ENCODE measurements around the gene CRIM1.

CRIM1 gene

GRCh38 chr2:36425608-36426355 lies 70.2 kb downstream of the CRIM1 start:
- DNase-seq (ENCODE audit: low read depth), result no peak

DNA sequence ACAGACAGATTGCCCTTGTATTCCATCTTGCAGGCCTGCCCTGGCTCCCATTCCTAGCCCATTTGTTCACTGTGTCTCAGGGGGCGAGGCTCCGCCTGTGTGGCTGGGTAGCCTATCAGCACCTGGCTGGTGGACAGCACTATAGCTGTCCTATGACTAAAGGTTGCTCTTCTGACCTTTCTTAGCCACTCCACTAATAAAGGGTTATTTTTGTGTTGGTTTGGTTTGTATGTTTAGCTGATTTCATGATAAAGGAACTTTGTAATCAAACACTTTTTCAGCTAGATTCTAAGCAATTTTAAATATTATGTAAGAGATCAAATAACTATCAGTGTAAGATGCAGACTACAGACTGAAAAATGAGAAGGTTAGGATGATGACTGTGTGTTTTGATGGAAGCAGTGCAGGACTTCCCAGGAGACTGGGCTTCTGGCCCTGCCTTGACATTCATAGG lies 72.2 kb downstream of the CRIM1 start:
- DNase-seq (ENCODE audit: low read depth), result no peak

GRCh38 chr2:36430549-36430948 lies 75.0 kb downstream of the CRIM1 start:
- no peak for DNase-seq (ENCODE audit: low read depth)

DNA sequence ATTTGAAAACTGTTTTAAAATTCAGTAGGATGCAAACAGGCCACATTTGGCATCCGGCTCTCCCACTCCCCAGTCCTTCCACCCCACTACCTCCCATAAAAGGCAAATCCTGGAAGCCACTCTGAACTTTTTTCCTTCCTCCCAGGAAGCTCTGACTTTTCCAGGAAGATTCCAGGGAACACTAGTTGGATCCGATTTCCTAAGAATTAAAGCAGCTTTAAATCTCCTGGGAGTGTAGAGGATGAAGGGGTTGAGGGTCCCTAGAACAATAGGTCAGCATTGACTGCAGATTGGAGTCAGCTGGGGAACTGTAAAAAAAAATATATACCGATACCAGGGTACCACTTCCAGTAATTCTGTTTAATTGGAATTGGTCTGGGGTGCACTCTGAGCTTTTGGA lies 76.9 kb downstream of the CRIM1 start:
- no peak for DNase-seq (ENCODE audit: low read depth)

DNA sequence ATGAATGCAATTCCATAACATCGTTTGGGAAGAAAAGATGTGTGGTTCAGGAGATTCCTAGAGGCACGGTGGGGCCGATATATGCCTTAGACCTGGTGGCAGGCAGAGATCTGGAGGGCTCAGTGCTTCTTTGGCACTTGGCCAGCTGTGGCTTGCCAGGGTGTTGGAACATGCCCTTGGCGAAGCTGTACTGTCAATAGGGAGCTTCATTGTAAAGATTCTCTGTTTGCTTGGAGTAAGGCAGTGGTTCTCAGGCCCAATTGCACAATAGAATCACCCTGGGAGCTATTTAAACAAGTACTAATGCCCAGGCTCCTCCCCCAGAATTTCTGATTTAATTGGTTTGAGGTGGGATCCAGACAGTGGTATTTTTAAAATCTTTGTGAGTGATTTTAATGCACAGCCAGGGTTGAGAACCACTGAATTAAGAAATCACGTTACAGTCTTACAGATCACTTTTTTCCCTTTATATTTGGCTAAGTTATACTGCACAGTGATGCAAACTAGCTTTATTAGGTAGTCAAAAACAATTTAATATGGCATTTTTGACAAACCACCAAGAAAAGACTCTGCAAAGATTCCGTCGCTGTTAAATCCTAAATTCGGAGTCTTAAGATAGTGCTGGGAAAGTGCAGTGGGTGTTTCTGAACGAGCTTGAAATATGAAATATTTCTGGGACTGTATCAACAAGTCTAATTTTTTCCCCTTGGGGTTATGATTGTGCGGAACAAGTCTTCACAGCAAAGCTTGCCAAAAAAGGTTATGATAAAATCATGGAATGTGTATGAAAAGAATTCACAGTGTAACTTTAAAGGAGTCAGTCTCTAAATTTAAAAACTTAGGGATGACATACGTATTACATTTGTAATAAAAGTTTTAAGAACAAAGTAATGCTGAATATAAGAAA lies 78.0 kb downstream of the CRIM1 start:
- no peak for DNase-seq (ENCODE audit: low read depth)

DNA sequence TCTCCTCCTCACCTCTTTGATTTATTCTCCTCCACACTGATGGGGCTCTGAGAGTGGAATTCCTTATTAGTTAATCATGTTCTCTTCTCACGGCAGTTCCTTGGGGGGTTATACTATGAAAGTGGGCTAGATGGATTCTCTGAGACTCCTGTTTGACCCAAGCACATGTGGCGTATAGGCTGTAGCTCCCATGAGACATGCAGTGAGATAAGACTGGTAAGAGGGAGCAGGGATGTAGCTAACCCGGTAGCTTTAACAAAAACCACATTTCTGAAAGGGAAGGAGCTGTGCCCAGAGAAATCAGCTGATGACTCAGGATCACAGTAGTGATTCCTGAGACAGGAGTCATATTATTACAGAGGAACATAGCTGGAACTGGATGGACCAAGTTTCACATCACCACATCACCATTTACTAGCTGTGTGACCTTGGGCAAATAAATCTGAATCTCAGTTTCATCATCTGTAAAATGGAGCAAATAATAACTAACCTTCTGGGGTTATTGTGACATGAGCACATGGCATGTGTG lies 82.9 kb downstream of the CRIM1 start:
- no peak for DNase-seq (ENCODE audit: low read depth)

- no peak for DNase-seq (ENCODE audit: low read depth)
Measured at GRCh38 chr2:36439084-36439483, 83.5 kb downstream of the CRIM1 start.

DNA sequence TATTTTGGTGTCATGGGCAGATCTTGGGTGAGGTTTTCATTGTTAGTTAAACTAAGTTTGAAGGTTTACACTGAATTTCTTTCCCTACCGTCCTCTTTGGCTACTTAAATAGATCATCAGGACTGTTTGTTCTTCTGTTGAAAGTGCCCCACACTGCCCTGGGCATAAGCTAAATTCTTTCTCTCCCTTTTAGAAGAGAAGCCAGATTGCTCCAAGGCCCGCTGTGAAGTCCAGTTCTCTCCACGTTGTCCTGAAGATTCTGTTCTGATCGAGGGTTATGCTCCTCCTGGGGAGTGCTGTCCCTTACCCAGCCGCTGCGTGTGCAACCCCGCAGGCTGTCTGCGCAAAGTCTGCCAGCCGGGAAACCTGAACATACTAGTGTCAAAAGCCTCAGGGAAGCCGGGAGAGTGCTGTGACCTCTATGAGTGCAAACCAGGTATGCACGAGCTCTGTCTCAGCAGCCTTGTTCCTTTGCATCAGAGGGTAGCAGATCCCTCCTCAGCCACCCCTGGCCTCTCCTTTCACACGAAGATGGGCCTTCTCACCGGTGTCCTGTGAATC lies 85.6 kb downstream of the CRIM1 start:
- no peak for DNase-seq (ENCODE audit: low read depth)

GRCh38 chr2:36441816-36442215 lies 86.2 kb downstream of the CRIM1 start:
- no peak for DNase-seq (ENCODE audit: low read depth)

DNA sequence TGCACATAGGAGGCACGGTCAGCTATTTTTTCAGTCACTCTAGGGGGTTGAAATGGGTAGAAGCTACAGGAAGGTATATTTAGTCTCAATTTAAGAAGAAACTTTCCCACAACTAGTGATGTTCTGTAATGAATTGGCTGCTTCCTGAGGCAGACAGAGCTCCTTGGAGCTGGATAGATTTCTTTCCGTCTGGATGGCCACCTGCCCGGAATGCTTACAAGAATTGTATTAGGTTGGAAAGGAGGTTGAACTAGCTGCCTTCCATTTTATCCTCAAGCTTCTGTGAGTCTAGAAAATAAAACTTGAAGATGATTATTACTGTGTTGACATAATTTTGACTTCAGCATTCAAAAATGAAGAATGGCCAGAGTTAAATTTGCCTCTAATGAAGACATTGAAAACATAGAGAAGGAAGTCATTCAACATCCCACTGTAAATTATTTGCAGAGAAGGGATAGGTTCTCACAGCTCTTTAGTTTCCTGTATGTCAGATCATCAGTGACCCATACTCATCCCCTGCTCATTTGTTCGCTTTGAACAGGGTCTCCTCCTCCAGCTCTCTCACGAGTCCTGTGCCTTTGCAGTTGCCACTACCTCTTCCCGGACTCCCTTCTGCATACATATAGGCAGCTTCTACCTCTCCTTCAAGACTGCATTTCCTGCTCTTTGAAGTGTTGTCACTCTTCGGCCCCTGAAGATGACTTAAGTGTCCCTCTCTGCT lies 88.8 kb downstream of the CRIM1 start:
- DNase-seq (ENCODE audit: low read depth), result no peak

GRCh38 chr2:36445185-36445866 lies 89.7 kb downstream of the CRIM1 start:
- no peak for DNase-seq (ENCODE audit: low read depth)

DNA sequence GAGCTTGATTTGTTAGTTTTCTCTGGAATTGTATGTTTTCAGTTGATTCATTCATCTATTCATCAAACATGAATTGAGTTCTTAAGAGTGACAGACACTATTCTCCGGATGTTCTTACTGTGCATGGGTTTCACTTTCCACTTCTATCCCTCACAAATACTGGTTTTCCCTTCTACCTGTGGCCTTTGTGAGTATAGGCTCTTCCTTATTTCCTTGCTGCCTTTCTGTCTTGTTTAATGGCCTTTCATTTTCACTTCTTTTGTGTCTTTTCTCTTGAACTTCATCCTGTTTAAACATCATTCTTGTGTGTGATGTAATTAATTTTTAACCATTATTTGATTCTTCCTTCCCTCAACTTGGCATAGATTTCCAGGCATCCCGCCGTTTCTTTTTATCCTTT lies 90.7 kb downstream of the CRIM1 start:
- no peak for DNase-seq (ENCODE audit: low read depth)

- no peak for DNase-seq (ENCODE audit: low read depth)
Measured at GRCh38 chr2:36449213-36449612, 93.6 kb downstream of the CRIM1 start.

DNA sequence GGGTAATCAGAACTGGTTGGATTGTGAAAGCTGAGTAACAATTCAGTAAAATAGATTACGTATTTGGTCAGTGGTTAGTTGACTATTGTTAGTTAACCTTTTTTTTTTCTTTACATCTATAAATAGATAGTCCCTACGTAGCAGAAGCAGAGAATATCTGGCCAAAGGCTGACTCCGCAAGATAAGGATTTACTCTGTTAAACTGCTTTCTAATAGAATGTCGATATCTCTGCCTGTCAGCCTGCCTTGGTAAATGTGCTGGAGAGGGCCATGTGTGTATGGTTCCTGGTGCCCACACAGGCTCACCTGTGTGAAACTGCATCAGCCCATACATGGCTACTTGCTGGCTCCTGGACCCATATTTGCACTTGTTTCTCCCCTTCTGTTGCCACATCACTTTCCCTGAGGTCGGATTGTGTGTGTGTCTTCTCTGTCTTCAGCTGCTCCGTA lies 94.4 kb downstream of the CRIM1 start:
- no peak for DNase-seq (ENCODE audit: low read depth)

DNA sequence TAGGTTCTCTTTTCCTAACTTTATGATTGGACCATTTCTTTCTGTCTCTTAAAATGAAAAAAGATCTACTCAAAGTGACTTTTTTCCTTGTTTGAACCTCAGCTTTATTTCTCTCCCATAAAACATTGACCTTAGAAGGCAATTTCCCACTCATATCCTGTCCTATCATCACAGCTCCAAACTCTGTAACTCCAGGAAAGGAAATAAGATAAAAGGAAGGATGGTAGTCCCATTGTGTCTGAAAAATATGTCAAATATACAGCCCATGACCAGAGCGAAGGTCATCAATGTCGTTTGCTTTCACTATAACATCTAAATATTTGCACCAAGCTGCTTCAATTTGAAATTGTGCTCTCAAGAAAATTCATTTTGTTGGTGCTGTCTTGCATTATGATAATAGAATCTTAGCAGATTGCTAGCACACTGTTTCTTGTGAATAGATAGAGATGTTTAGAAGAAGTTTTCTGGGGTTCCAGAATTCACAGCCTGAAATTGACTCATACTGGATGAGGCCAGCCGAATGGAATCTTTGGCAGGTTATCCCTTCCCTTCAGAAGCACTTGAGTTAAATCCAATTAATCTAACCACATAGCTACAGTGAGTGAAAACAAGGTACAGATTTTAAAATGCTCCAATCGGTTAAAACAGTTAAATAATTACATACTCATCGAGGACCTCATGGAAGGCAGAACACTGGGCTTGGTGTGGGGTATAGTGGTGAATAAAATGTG lies 95.1 kb downstream of the CRIM1 start:
- no peak for DNase-seq (ENCODE audit: low read depth)

DNA sequence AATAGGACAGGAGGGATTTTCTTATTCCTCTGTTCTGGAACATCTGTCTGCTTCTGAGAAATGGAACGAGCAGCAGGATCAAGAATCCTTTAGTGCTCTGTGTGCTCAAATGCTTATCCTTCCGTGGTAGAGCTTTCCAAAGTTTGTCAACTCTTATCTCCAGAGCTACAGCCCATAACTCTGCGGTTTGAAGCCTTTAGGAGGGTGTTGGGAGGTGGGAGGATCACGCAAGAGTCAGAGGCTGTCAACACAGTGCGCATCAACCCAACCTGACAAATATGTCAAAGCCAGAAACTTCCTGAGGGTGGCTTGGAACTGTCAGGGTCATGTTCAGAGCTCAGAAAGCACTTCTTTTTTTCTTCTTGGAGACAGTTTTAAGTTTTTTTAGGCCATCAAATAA lies 95.9 kb downstream of the CRIM1 start:
- no peak for DNase-seq (ENCODE audit: low read depth)

GRCh38 chr2:36452260-36452659 lies 96.7 kb downstream of the CRIM1 start:
- DNase-seq (ENCODE audit: low read depth), result no peak

DNA sequence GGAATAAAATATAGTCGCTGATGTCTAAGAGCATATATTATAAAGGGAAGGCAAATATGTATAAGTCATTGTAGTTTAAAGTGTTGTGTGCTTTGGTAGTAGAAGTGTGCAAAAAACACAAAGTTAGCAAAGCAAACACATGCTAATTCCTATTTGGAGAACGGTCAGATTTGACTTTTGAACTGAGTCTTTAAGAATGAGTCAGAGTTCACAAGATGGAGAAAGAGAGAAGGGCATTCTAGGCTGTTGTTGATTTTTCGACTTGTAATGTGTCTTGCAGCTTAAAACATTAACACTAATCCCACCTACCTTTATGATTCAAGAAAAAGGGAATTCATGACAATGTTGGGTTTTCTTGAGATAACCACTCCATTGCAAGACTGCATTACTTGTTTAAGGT lies 98.1 kb downstream of the CRIM1 start:
- no peak for DNase-seq (ENCODE audit: low read depth)

DNA sequence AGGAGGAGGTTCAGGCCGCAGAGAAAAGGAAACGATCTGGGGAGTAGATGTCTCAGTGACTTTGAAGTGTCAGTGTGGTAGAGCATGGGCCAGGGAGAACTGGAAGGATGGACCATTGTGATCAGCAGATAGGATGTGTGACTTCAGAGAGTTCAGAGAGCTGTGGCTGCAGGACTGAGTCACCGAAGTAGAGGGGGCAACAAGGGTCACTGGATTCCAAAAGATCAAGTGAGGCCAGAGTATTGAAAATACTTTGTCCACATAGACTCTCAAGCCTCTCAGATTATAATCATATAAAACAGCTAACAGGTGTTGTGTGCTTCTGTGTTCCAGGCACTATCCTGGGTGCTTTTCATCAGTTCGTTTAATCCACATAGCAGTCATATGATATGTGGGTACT lies 99.4 kb downstream of the CRIM1 start:
- DNase-seq (ENCODE audit: low read depth), result no peak

GRCh38 chr2:36455788-36456187 lies 100.2 kb downstream of the CRIM1 start:
- no peak for DNase-seq (ENCODE audit: low read depth)
